ENCODE results near the gene TMEM266.

TMEM266 gene

GRCh38 chr15:76060118-76060989 lies 569 bp downstream of the TMEM266 start:
- no peaks in the 10 kb centered on the region for H3K79me2 ChIP-seq (ENCODE audit: insufficient read depth, low read length)
- H3K4me2 ChIP-seq (ENCODE audit: low read depth, low read length, poor library complexity, severe bottlenecking), result peak overlapping the region; percentile 82
- peak overlapping the region; percentile 73 for H3K4me3 ChIP-seq (ENCODE audit: low read length, poor library complexity, severe bottlenecking)
- H2AFZ ChIP-seq (ENCODE audit: low read length), result 0 out of 2 replicates have a peak overlapping the region, but pooled peaks have one; percentile 8
- H3K9me3 ChIP-seq (ENCODE audit: insufficient read depth, low read depth, low read length), result no peaks in the 10 kb centered on the region
- no peaks in the 10 kb centered on the region for H4K20me1 ChIP-seq (ENCODE audit: insufficient read depth, low read length, poor library complexity, severe bottlenecking)
- H3K9ac ChIP-seq (ENCODE audit: low read depth, low read length, poor library complexity, severe bottlenecking), result no peak overlapping the region
- no peaks in the 10 kb centered on the region for H3K9me2 ChIP-seq (replicated peaks; ENCODE audit: low read depth, low read length)
- peaks cover 21% of the 10 kb centered on the region for H3K4me1 ChIP-seq (ENCODE audit: insufficient read depth, low read length, poor library complexity, severe bottlenecking)
- H3F3A ChIP-seq (ENCODE audit: low read depth), result no peaks in the 10 kb centered on the region
- TF ChIP-seq, protein P1, sequence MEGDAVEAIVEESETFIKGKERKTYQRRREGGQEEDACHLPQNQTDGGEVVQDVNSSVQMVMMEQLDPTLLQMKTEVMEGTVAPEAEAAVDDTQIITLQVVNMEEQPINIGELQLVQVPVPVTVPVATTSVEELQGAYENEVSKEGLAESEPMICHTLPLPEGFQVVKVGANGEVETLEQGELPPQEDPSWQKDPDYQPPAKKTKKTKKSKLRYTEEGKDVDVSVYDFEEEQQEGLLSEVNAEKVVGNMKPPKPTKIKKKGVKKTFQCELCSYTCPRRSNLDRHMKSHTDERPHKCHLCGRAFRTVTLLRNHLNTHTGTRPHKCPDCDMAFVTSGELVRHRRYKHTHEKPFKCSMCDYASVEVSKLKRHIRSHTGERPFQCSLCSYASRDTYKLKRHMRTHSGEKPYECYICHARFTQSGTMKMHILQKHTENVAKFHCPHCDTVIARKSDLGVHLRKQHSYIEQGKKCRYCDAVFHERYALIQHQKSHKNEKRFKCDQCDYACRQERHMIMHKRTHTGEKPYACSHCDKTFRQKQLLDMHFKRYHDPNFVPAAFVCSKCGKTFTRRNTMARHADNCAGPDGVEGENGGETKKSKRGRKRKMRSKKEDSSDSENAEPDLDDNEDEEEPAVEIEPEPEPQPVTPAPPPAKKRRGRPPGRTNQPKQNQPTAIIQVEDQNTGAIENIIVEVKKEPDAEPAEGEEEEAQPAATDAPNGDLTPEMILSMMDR (conservative IDR thresholded peaks at IDR 0.05; ENCODE audit: low read length), result no peak
- H3K36me3 ChIP-seq (ENCODE audit: insufficient read depth, low read length), result no peaks in the 10 kb centered on the region
- H3K27me3 ChIP-seq (ENCODE audit: insufficient read depth, low read length, poor library complexity, severe bottlenecking), result peaks cover 14% of the 10 kb centered on the region

DNA sequence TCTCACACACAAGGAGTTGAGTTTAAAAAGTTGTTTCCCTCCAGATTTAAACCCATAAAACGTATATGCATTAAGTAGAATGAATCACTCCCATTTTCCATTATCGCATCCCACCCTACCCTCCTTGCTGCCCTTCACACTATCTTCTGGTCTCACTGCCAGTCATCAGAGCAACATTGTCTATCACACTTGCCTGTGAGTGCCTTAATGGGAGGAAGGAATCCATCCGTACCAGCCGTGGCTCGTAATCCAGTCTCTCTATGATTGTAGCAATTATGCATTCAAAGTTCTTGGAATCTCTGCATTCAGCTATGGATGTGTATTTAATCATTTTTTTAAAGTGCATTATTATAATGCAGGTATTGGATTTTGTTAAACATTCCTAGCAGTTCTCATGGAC lies 1.9 kb downstream of the TMEM266 start:
- Histone ChIP-seq H3K4me3 (ENCODE audit: low read length, poor library complexity, severe bottlenecking) (no peak overlapping the region), H3K9me2 (replicated peaks; ENCODE audit: low read depth, low read length) (no peaks in the 10 kb centered on the region), H2AFZ (ENCODE audit: low read length) (no peak overlapping the region), H3K9me3 (ENCODE audit: insufficient read depth, low read depth, low read length) (no peaks in the 10 kb centered on the region), H3K79me2 (ENCODE audit: insufficient read depth, low read length) (no peaks in the 10 kb centered on the region), H3K4me2 (ENCODE audit: low read depth, low read length, poor library complexity, severe bottlenecking) (no peak overlapping the region), H3K4me1 (ENCODE audit: insufficient read depth, low read length, poor library complexity, severe bottlenecking) (peaks cover 21% of the 10 kb centered on the region), H3K36me3 (ENCODE audit: insufficient read depth, low read length) (no peaks in the 10 kb centered on the region), H3K9ac (ENCODE audit: low read depth, low read length, poor library complexity, severe bottlenecking) (no peak overlapping the region), H4K20me1 (ENCODE audit: insufficient read depth, low read length, poor library complexity, severe bottlenecking) (no peaks in the 10 kb centered on the region), H3K27me3 (ENCODE audit: insufficient read depth, low read length, poor library complexity, severe bottlenecking) (peaks cover 14% of the 10 kb centered on the region), H3F3A (ENCODE audit: low read depth) (no peaks in the 10 kb centered on the region)
- TF ChIP-seq, protein P1 (conservative IDR thresholded peaks at IDR 0.05; ENCODE audit: low read length), result no peak
- no peak for TF ChIP-seq EZH2phosphoT487 (IDR thresholded peaks at IDR 0.05; ENCODE audit: borderline replicate concordance)

GRCh38 chr15:76062286-76062685 lies 2.5 kb downstream of the TMEM266 start:
- Histone ChIP-seq H3K27me3 (ENCODE audit: insufficient read depth, low read length, poor library complexity, severe bottlenecking) (peaks cover 14% of the 10 kb centered on the region), H3K79me2 (ENCODE audit: insufficient read depth, low read length) (no peaks in the 10 kb centered on the region), H2AFZ (ENCODE audit: low read length) (no peak overlapping the region), H3K4me2 (ENCODE audit: low read depth, low read length, poor library complexity, severe bottlenecking) (no peak overlapping the region), H3K9me3 (ENCODE audit: insufficient read depth, low read depth, low read length) (no peaks in the 10 kb centered on the region), H4K20me1 (ENCODE audit: insufficient read depth, low read length, poor library complexity, severe bottlenecking) (no peaks in the 10 kb centered on the region), H3K4me3 (ENCODE audit: low read length, poor library complexity, severe bottlenecking) (no peak overlapping the region), H3K9me2 (replicated peaks; ENCODE audit: low read depth, low read length) (no peaks in the 10 kb centered on the region), H3F3A (ENCODE audit: low read depth) (no peaks in the 10 kb centered on the region), H3K4me1 (ENCODE audit: insufficient read depth, low read length, poor library complexity, severe bottlenecking) (peaks cover 15% of the 10 kb centered on the region), H3K9ac (ENCODE audit: low read depth, low read length, poor library complexity, severe bottlenecking) (no peak overlapping the region), H3K36me3 (ENCODE audit: insufficient read depth, low read length) (no peaks in the 10 kb centered on the region)
- no peak for TF ChIP-seq EZH2phosphoT487 (IDR thresholded peaks at IDR 0.05; ENCODE audit: borderline replicate concordance)
- TF ChIP-seq, protein P1 (conservative IDR thresholded peaks at IDR 0.05; ENCODE audit: low read length), result no peak
